Breast epithelium (tissue), 3 donors: ENCODE measurements around the gene XPO5.

ENCODE experiments used
- CTCF ChIP-seq, 3 donors: fragments of 450-650 bp; IDR thresholded peaks; one replicate each; pipeline ENCODE4 v1.5.1; 2016 to 2017; ENCODE audit warnings: antibody characterized with exemption in 3 of 3, mild to moderate bottlenecking in 3 of 3, moderate library complexity in 3 of 3
- POLR2AphosphoS5 ChIP-seq, 3 donors: sonication (generic); formaldehyde crosslinking; IDR thresholded peaks; one replicate each; pipeline ENCODE4 v1.6.1; 2017; ENCODE audit warnings: antibody characterized with exemption in 3 of 3

- TF ChIP-seq POLR2AphosphoS5 (IDR thresholded peaks at IDR 0.05) = no peak
- no peak for TF ChIP-seq CTCF (IDR thresholded peaks at IDR 0.05)
Observed at GRCh38 chr6:43508481-43509141, 67.2 kb downstream of the XPO5 start.
